Fibroblast of villous mesenchyme (primary cell): Measurements from ENCODE around the gene CPN2. TPM values are rescaled to one million over a fixed set of nuclear protein-coding genes. Genes with fewer than 3 reads are reported as not detected.

Experiments used
- DNase-seq: peaks from one replicate; pipeline ENCODE4 v3.0.0-alpha.2; 2010; ENCODE audit warnings: low read depth
- H3K4me3 ChIP-seq: 2 replicates; pipeline ENCODE4 v1.5.1; 2011; ENCODE audit warnings: low read depth, mild to moderate bottlenecking, low read length
- CTCF ChIP-seq: IDR thresholded peaks from 2 replicates; pipeline ENCODE4 v1.5.1; 2012; ENCODE audit warnings: low read depth, mild to moderate bottlenecking, low read length; ENCODE audit not compliant: insufficient read depth
- total RNA-seq: library from RNA; depleted of rRNA; stranded (reverse); fragments of >200 nt; gene quantifications from 2 replicates; pipeline ENCODE4 v1.2.3, GENCODE V29; 2012

CPN2 gene
- not detected in 2 replicates for total RNA-seq

GRCh38 chr3:194351080-194351672 lies at the start of gene CPN2:
TSS of gene CPN2 (minus strand) at chr3:194351328. CDS start at chr3:194342702, 8,626 bp downstream.
- no peak for DNase-seq
- H3K4me3 ChIP-seq = no peak within 1 kb of the TSS
- TF ChIP-seq CTCF = no peak

GRCh38 chr3:194399874-194400411 lies 48.8 kb upstream of the CPN2 start:
- DNase-seq = no peak
- no peak overlapping the region for H3K4me3 ChIP-seq
- TF ChIP-seq CTCF = no peak

GRCh38 chr3:194399166-194399565 lies 48.0 kb upstream of the CPN2 start, which contains the start of gene GP5:
TSS of gene GP5 (minus strand) at chr3:194399266. CDS start at chr3:194398282, 984 bp downstream.
- TF ChIP-seq CTCF = no peak
- no peak for DNase-seq
- peak within 1 kb of the TSS; percentile 8 for H3K4me3 ChIP-seq

- TF ChIP-seq CTCF = no peak
Measured at GRCh38 chr3:194397757-194398312, 46.7 kb upstream of the CPN2 start.

GRCh38 chr3:194396859-194397756 lies 46.0 kb upstream of the CPN2 start:
- no peak for DNase-seq
- TF ChIP-seq CTCF = no peak
- no peak overlapping the region for H3K4me3 ChIP-seq

More at GRCh38 chr3:194397757-194398312, 46.7 kb upstream of the CPN2 start:
- peak overlapping the region; percentile 8 for H3K4me3 ChIP-seq
- DNase-seq = no peak

GRCh38 chr3:194396539-194396858 lies 45.4 kb upstream of the CPN2 start:
- H3K4me3 ChIP-seq = no peak overlapping the region
- DNase-seq = no peak
- no peak for TF ChIP-seq CTCF
